HEK293 (cell line): ENCODE measurements around the gene HOXB1.
"Not testable (repeated sequence)": the region's sequence is repeated elsewhere in the genome, so short reads cannot be mapped to it uniquely, and the experiment has no call there.

Source experiments
- CTCF ChIA-PET: fragments of 350-600 bp; formaldehyde crosslinking; extraction: SDS; loops from one replicate; lab custom pipeline; 2021; ENCODE audit warnings: antibody characterized with exemption; lab: Yijun Ruan, JAX
- POLR2A ChIA-PET: fragments of 300-600 bp; formaldehyde crosslinking; extraction: SDS; loops from one replicate; lab custom pipeline; 2020; ENCODE audit warnings: antibody characterized with exemption, inconsistent platforms; lab: Yijun Ruan, JAX
- H3K27ac ChIP-seq: fragments of 200-500 bp; sonication (Bioruptor generic); 2 replicates; pipeline ENCODE4 v1.5.1; 2014; ENCODE audit warnings: low read depth, low read length, control low read depth, inconsistent platforms; ENCODE audit errors: extremely low read depth
- H3K36me3 ChIP-seq, 2 experiments: fragments of 200-500 bp in 1 of 2; sonication (Bioruptor generic) in 1 of 2; 1 replicate in 1 of 2; 2 replicates in 1 of 2; pipeline ENCODE4 v1.5.1; 2014 to 2017; ENCODE audit warnings: inconsistent platforms in 2 of 2, low read length in 2 of 2; ENCODE audit not compliant: control insufficient read depth in 2 of 2, insufficient read depth in 1 of 2
- H3K4me1 ChIP-seq: fragments of 200-500 bp; sonication (Bioruptor generic); 2 replicates; pipeline ENCODE4 v1.5.1; 2014; ENCODE audit warnings: mild to moderate bottlenecking, low read length, inconsistent platforms; ENCODE audit not compliant: control insufficient read depth, insufficient read depth
- H3K4me3 ChIP-seq: 2 replicates; pipeline ENCODE4 v1.5.1; 2011; ENCODE audit warnings: low read depth, mild to moderate bottlenecking, control low read depth, low read length, moderate library complexity
- H3K9me3 ChIP-seq: fragments of 200-500 bp; sonication (Bioruptor generic); 2 replicates; pipeline ENCODE4 v1.5.1; 2014; ENCODE audit warnings: low read depth, low read length, inconsistent platforms; ENCODE audit not compliant: control insufficient read depth, insufficient read depth
- PRDM6 ChIP-seq: fragments of 450-650 bp; formaldehyde crosslinking; IDR thresholded peaks from 2 replicates; pipeline ENCODE4 v1.5.1; 2017; ENCODE audit warnings: missing biosample characterization, missing genetic modification characterization
- ZBTB10 ChIP-seq: fragments of 450-650 bp; formaldehyde crosslinking; IDR thresholded peaks from 2 replicates; pipeline ENCODE4 v1.5.1; 2016; ENCODE audit warnings: missing biosample characterization, missing genetic modification characterization
- ZBTB11 ChIP-seq: fragments of 450-650 bp; formaldehyde crosslinking; conservative IDR thresholded peaks from 2 replicates; pipeline ENCODE4 v1.5.1; 2016; ENCODE audit warnings: low read depth, missing biosample characterization, missing genetic modification characterization
- ZBTB21 ChIP-seq: fragments of 450-650 bp; formaldehyde crosslinking; IDR thresholded peaks from 2 replicates; pipeline ENCODE4 v1.5.1; 2017; ENCODE audit warnings: missing biosample characterization, missing genetic modification characterization
- ZNF146 ChIP-seq: fragments of 450-650 bp; formaldehyde crosslinking; IDR thresholded peaks from 2 replicates; pipeline ENCODE4 v1.5.1; 2016; ENCODE audit warnings: missing biosample characterization, missing genetic modification characterization
- ZNF2 ChIP-seq: fragments of 450-650 bp; formaldehyde crosslinking; IDR thresholded peaks from 2 replicates; pipeline ENCODE4 v1.5.1; 2016; ENCODE audit warnings: missing biosample characterization, missing genetic modification characterization
- ZNF335 ChIP-seq: fragments of 450-650 bp; formaldehyde crosslinking; conservative IDR thresholded peaks from 2 replicates; pipeline ENCODE4 v1.5.1; 2016; ENCODE audit warnings: missing biosample characterization, missing genetic modification characterization
- ZNF629 ChIP-seq: fragments of 450-650 bp; formaldehyde crosslinking; IDR thresholded peaks from 2 replicates; pipeline ENCODE4 v1.5.1; 2017; ENCODE audit warnings: missing biosample characterization, missing genetic modification characterization
- ZNF639 ChIP-seq: fragments of 450-650 bp; formaldehyde crosslinking; IDR thresholded peaks from 2 replicates; pipeline ENCODE4 v1.5.1; 2016; ENCODE audit warnings: missing biosample characterization, missing genetic modification characterization
- ZNF704 ChIP-seq: fragments of 450-650 bp; formaldehyde crosslinking; IDR thresholded peaks from 2 replicates; pipeline ENCODE4 v1.5.1; 2016; ENCODE audit warnings: missing biosample characterization, missing genetic modification characterization
- ZNF843 ChIP-seq: fragments of 450-650 bp; formaldehyde crosslinking; IDR thresholded peaks from 2 replicates; pipeline ENCODE4 v1.5.1; 2016; ENCODE audit warnings: missing biosample characterization, missing genetic modification characterization

Gene HOXB1

GRCh38 chr17:48513097-48513496, 17.7 kb downstream of the HOXB1 start (continued):
- TF ChIP-seq ZNF639 (tag by site-specific recombination), result no peak

GRCh38 chr17:48510761-48511604, 19.8 kb downstream of the HOXB1 start:
- Histone ChIP-seq H3K36me3 (no peaks in the 10 kb centered on the region), H3K9me3 (no peaks in the 10 kb centered on the region), H3K27ac (no peak overlapping the region), H3K4me1 (peaks cover 16% of the 10 kb centered on the region), H3K4me3 (no peak overlapping the region)
- TF ChIP-seq ZNF843, result no peak
- peak; percentile 9; the same call in 1 of the 2 replicates for TF ChIP-seq PRDM6
- CTCF ChIA-PET, result interaction anchor here (0.6 kb wide), 1 partner anchor 9 kb away, joined by 3 read pairs; no protein-coding TSS in a partner anchor
- POLR2A ChIA-PET, result no interaction called here

- Histone ChIP-seq H3K9me3 (no peaks in the 10 kb centered on the region), H3K27ac (no peak overlapping the region), H3K36me3 (no peaks in the 10 kb centered on the region), H3K4me1 (peaks cover 20% of the 10 kb centered on the region), H3K4me3 (no peak overlapping the region)
- CTCF ChIA-PET, result no interaction called here
- POLR2A ChIA-PET, result no interaction called here
- no peak for TF ChIP-seq ZBTB11 (tag by site-specific recombination)
- TF ChIP-seq ZNF146 (tag by site-specific recombination), result peak; percentile 94
Measured at GRCh38 chr17:48510381-48510760, 20.4 kb downstream of the HOXB1 start.

- H3K36me3 ChIP-seq, POLR2A ChIA-PET, H3K27ac ChIP-seq, H3K4me3 ChIP-seq, H3K9me3 ChIP-seq: not testable (repeated sequence)
- 0 out of 2 replicates have a peak, but pooled peaks have one; percentile 53 for TF ChIP-seq ZNF2 (tag by site-specific recombination)
- CTCF ChIA-PET, result interaction anchor here (0.6 kb wide), 1 partner anchor 118 kb away, joined by 4 read pairs; no protein-coding TSS in a partner anchor
- H3K4me1 ChIP-seq, result peaks cover 24% of the 10 kb centered on the region
Measured at GRCh38 chr17:48509708-48510107, 21.1 kb downstream of the HOXB1 start.

GRCh38 chr17:48506246-48506645, 24.6 kb downstream of the HOXB1 start:
- Histone ChIP-seq H3K36me3 (no peaks in the 10 kb centered on the region), H3K9me3 (no peaks in the 10 kb centered on the region), H3K4me1 (peaks cover 23% of the 10 kb centered on the region), H3K4me3 (no peak overlapping the region), H3K27ac (no peak overlapping the region; the same call in 1 of the 2 replicates)
- CTCF ChIA-PET, result interaction anchor here (0.6 to 5.0 kb wide), 9 partner anchors 8 to 373 kb away, joined by 3 to 36 read pairs (median 4); no protein-coding TSS in a partner anchor
- POLR2A ChIA-PET, result interaction anchor here (1.0 to 1.5 kb wide), 2 partner anchors 14 to 20 kb away, joined by 3 to 4 read pairs; no protein-coding TSS in a partner anchor
- TF ChIP-seq ZNF629 (tag by site-specific recombination) (0 out of 2 replicates have a peak, but pooled peaks have one; percentile 2), ZNF704 (tag by site-specific recombination) (no peak), ZBTB10 (tag by site-specific recombination) (no peak), ZNF335 (tag by site-specific recombination) (peak; percentile 34; the same call in 1 of the 2 replicates), ZBTB21 (no peak)
